Measurements from ENCODE around the gene LNPEP. TPM values are rescaled to one million over a fixed set of nuclear protein-coding genes. Genes with fewer than 3 reads are reported as not detected.

Gene LNPEP
- total RNA-seq, 1 experiment from 2014 or later = 85.5 TPM

- Mint-ChIP-seq H3K4me1 (ENCODE audit: low read depth, unreplicated experiment) (peaks cover 17% of the 10 kb centered on the region), H3K36me3 (ENCODE audit: insufficient read depth, unreplicated experiment) (peaks cover 5% of the 10 kb centered on the region), H3K9me3 (ENCODE audit: low read depth, unreplicated experiment) (no peaks in the 10 kb centered on the region), H3K27ac (ENCODE audit: unreplicated experiment) (no peak overlapping the region), H3K4me3 (ENCODE audit: low read depth, unreplicated experiment) (no peak overlapping the region), H3K27me3 (ENCODE audit: unreplicated experiment) (no peaks in the 10 kb centered on the region)
- CTCF ChIA-PET = no interaction called here
- no TSS peak for BruUV-seq (replicated peaks)
- intact Hi-C loops (cut with micrococcal nuclease; ENCODE audit: unreplicated experiment) = no loop called here
- TF ChIP-seq CTCF (IDR thresholded peaks at IDR 0.05; ENCODE audit: unreplicated experiment) = no peak
- no peak for DNase-seq
These were observed 16.4 kb downstream of the LNPEP start for GRCh38 chr5:96952118-96952750.

- no TSS peak for BruUV-seq (replicated peaks)
- no peaks in the 10 kb centered on the region for H3K27me3 Mint-ChIP-seq (ENCODE audit: unreplicated experiment)
- no peak overlapping the region for H3K27ac Mint-ChIP-seq (ENCODE audit: unreplicated experiment)
- intact Hi-C loops (cut with micrococcal nuclease; ENCODE audit: unreplicated experiment) = no loop called here
- H3K36me3 Mint-ChIP-seq (ENCODE audit: insufficient read depth, unreplicated experiment) = peaks cover 5% of the 10 kb centered on the region
- CTCF ChIA-PET = interaction anchor here (0.6 kb wide), 1 partner anchor 17 kb away, joined by 8 read pairs; no protein-coding TSS in a partner anchor
- H3K4me1 Mint-ChIP-seq (ENCODE audit: low read depth, unreplicated experiment) = peaks cover 22% of the 10 kb centered on the region
- no peak for DNase-seq
- TF ChIP-seq CTCF (IDR thresholded peaks at IDR 0.05; ENCODE audit: unreplicated experiment) = no peak
- H3K4me3 Mint-ChIP-seq (ENCODE audit: low read depth, unreplicated experiment) = no peak overlapping the region
- no peaks in the 10 kb centered on the region for H3K9me3 Mint-ChIP-seq (ENCODE audit: low read depth, unreplicated experiment)
These were observed 17.3 kb downstream of the LNPEP start for GRCh38 chr5:96952974-96953730.

GRCh38 chr5:96957254-96958049 lies 21.6 kb downstream of the LNPEP start:
- no TSS peak for BruUV-seq (replicated peaks)
- Mint-ChIP-seq H3K36me3 (ENCODE audit: insufficient read depth, unreplicated experiment) (peaks cover 5% of the 10 kb centered on the region), H3K4me3 (ENCODE audit: low read depth, unreplicated experiment) (no peak overlapping the region), H3K4me1 (ENCODE audit: low read depth, unreplicated experiment) (peaks cover 28% of the 10 kb centered on the region), H3K27ac (ENCODE audit: unreplicated experiment) (no peak overlapping the region), H3K27me3 (ENCODE audit: unreplicated experiment) (no peaks in the 10 kb centered on the region), H3K9me3 (ENCODE audit: low read depth, unreplicated experiment) (no peaks in the 10 kb centered on the region)
- CTCF ChIA-PET = no interaction called here
- no peak for TF ChIP-seq CTCF (IDR thresholded peaks at IDR 0.05; ENCODE audit: unreplicated experiment)
- DNase-seq = no peak
- intact Hi-C loops (cut with micrococcal nuclease; ENCODE audit: unreplicated experiment) = no loop called here

GRCh38 chr5:96958977-96959376 lies 23.1 kb downstream of the LNPEP start:
- CTCF ChIA-PET = no interaction called here
- DNase-seq = no peak
- no peak for TF ChIP-seq CTCF (IDR thresholded peaks at IDR 0.05; ENCODE audit: unreplicated experiment)

More at GRCh38 chr5:96958977-96959376, 23.1 kb downstream of the LNPEP start:
- no peak overlapping the region for H3K4me3 Mint-ChIP-seq (ENCODE audit: low read depth, unreplicated experiment)
- peaks cover 17% of the 10 kb centered on the region for H3K4me1 Mint-ChIP-seq (ENCODE audit: low read depth, unreplicated experiment)
- no peaks in the 10 kb centered on the region for H3K27me3 Mint-ChIP-seq (ENCODE audit: unreplicated experiment)
- H3K27ac Mint-ChIP-seq (ENCODE audit: unreplicated experiment) = no peak overlapping the region
- peaks cover 5% of the 10 kb centered on the region for H3K36me3 Mint-ChIP-seq (ENCODE audit: insufficient read depth, unreplicated experiment)
- BruUV-seq (replicated peaks) = no TSS peak
- intact Hi-C loops (cut with micrococcal nuclease; ENCODE audit: unreplicated experiment) = no loop called here
- no peaks in the 10 kb centered on the region for H3K9me3 Mint-ChIP-seq (ENCODE audit: low read depth, unreplicated experiment)
